Measurements from ENCODE around the gene PLA2G6. TPM values are rescaled to one million over a fixed set of nuclear protein-coding genes. Genes with fewer than 3 reads are reported as not detected.

The PLA2G6 gene
- total and polyA plus RNA-seq, 2 experiments from 2014 or later = 28.2 to 30.2 TPM

DNA sequence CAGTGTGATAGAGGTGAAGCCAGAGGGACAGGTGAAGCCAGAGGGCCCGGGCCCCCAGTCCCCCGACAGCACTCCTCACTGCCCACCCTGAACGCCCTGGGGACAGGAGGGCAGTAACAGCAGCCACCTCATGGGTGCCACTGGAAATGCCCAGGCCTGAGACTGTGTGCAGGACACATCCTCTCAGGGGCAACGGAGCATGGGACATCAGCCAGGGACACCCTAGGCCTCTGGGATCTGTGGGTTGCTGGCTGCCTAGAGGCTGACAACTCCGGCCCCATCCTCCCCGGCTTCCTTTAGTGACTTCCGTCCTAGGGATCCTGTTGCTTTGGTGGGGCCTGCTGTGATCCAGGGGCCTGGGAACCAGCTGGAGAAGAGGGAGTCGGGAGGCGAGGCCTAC, 53.8 kb downstream of the PLA2G6 start:
- no peak for TF ChIP-seq EZH2phosphoT487 (IDR thresholded peaks at IDR 0.05; ENCODE audit: low read depth, severe bottlenecking, unreplicated experiment)
- TF ChIP-seq, protein P1, sequence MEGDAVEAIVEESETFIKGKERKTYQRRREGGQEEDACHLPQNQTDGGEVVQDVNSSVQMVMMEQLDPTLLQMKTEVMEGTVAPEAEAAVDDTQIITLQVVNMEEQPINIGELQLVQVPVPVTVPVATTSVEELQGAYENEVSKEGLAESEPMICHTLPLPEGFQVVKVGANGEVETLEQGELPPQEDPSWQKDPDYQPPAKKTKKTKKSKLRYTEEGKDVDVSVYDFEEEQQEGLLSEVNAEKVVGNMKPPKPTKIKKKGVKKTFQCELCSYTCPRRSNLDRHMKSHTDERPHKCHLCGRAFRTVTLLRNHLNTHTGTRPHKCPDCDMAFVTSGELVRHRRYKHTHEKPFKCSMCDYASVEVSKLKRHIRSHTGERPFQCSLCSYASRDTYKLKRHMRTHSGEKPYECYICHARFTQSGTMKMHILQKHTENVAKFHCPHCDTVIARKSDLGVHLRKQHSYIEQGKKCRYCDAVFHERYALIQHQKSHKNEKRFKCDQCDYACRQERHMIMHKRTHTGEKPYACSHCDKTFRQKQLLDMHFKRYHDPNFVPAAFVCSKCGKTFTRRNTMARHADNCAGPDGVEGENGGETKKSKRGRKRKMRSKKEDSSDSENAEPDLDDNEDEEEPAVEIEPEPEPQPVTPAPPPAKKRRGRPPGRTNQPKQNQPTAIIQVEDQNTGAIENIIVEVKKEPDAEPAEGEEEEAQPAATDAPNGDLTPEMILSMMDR (IDR thresholded peaks at IDR 0.05; ENCODE audit: poor library complexity) = no peak
- no peak for TF ChIP-seq EZH2 (IDR thresholded peaks at IDR 0.05; ENCODE audit: borderline replicate concordance)
- H3K27ac ChIP-seq = no peak overlapping the region
- no peak for DNase-seq (ENCODE audit: low spot score)

DNA sequence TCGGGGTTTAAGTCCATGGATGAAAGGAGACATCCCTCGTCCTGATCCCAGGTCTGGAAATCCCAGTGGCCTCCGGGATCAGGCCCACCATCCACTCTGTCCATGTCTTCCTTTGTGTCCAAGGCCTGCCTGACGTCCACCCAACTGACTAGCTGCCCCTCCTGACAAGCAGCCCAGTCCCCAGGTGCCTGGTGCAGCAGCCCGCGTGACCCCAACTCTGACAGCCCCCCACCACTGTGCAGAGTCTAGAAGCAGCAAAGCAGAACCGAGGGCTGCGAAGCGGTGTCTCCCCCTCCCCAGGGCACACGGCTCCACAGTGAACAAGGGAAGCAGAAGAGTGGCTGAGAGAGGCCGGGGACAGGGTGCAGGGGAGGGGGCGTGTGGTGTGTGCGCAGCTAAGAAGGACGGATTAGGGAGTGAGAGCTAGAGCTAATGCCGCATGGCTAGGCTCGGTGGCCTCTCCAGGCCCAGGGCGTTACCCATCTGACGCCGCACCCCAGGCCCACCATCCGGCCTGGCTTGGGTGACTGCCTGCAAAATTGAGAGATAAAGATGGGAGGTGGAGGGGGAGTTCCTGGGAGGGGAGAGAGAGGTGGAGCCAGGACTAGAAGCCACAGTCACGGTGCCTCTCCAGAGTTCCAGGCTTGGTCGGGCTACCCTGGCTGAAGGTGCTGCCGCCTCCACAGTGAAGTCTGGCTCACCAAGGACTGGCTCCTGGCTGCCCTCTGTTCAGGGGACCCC, 54.5 kb downstream of the PLA2G6 start:
- H3K27me3 ChIP-seq = no peaks in the 10 kb centered on the region
- no peaks in the 10 kb centered on the region for H3K9me2 ChIP-seq (replicated peaks; ENCODE audit: insufficient read depth)
- no peaks in the 10 kb centered on the region for H3K36me3 ChIP-seq (replicated peaks; ENCODE audit: insufficient read depth, low read depth)
- H3K4me1 ChIP-seq (ENCODE audit: insufficient read depth) = no peaks in the 10 kb centered on the region
- H2AFZ ChIP-seq = no peak overlapping the region
- H3K79me2 ChIP-seq = no peaks in the 10 kb centered on the region
- no peaks in the 10 kb centered on the region for H3K9me3 ChIP-seq (ENCODE audit: low read depth)
- H4K20me1 ChIP-seq (ENCODE audit: insufficient read depth, poor library complexity, severe bottlenecking) = no peaks in the 10 kb centered on the region
- no peak for TF ChIP-seq EZH2 (IDR thresholded peaks at IDR 0.05; ENCODE audit: borderline replicate concordance)
- TF ChIP-seq EZH2phosphoT487 (IDR thresholded peaks at IDR 0.05; ENCODE audit: low read depth, severe bottlenecking, unreplicated experiment) = no peak
- TF ChIP-seq, protein P1 (IDR thresholded peaks at IDR 0.05; ENCODE audit: poor library complexity) = no peak
- no peak overlapping the region for H3K4me3 ChIP-seq
- 84% methylated on average over 23 of the region's 23 CpGs for WGBS (ENCODE audit: low lambda C conversion rate, missing lambda C conversion rate)
- no peak for DNase-seq (ENCODE audit: low spot score)
- H3K27ac ChIP-seq = no peak overlapping the region
- no peak overlapping the region for H3K4me2 ChIP-seq

More for the DNA sequence above, 53.8 kb downstream of the PLA2G6 start:
- H3K36me3 ChIP-seq (replicated peaks; ENCODE audit: insufficient read depth, low read depth) = no peaks in the 10 kb centered on the region
- no peak overlapping the region for H3K4me3 ChIP-seq
- H3K4me2 ChIP-seq = no peak overlapping the region
- H4K20me1 ChIP-seq (ENCODE audit: insufficient read depth, poor library complexity, severe bottlenecking) = no peaks in the 10 kb centered on the region
- no peaks in the 10 kb centered on the region for H3K27me3 ChIP-seq
- H3K79me2 ChIP-seq = no peaks in the 10 kb centered on the region
- WGBS (ENCODE audit: low lambda C conversion rate, missing lambda C conversion rate) = 96% methylated on average over 8 of the region's 9 CpGs
- no peaks in the 10 kb centered on the region for H3K9me2 ChIP-seq (replicated peaks; ENCODE audit: insufficient read depth)
- H2AFZ ChIP-seq = no peak overlapping the region
- no peaks in the 10 kb centered on the region for H3K9me3 ChIP-seq (ENCODE audit: low read depth)
- no peaks in the 10 kb centered on the region for H3K4me1 ChIP-seq (ENCODE audit: insufficient read depth)

DNA sequence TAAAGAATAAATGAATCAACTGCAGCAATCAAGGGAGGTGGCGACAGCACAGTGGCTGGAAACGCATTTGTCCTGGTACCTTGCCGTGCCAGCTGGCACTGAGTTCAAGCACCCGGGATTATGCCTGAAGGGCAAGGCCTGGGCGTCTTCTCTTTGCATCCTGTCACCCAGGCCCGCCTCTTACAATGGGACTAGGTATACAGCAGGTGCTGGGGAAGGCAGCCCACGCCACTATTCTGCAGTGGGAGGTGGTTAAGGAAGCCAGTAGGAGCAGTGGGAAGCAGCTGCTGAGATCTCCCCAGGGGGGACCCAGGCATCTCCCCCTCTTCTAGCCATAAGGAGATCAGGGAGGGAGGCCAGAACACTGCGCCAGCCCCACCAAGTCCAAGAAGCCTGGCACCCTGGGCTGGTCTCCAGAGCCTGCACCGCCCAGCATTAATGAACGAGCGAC, 55.9 kb downstream of the PLA2G6 start:
- Histone ChIP-seq H3K4me1 (ENCODE audit: insufficient read depth) (no peaks in the 10 kb centered on the region), H4K20me1 (ENCODE audit: insufficient read depth, poor library complexity, severe bottlenecking) (no peaks in the 10 kb centered on the region), H3K27me3 (no peaks in the 10 kb centered on the region), H3K4me3 (no peak overlapping the region), H3K4me2 (no peak overlapping the region), H3K27ac (no peak overlapping the region), H3K9me3 (ENCODE audit: low read depth) (no peaks in the 10 kb centered on the region), H3K36me3 (replicated peaks; ENCODE audit: insufficient read depth, low read depth) (no peaks in the 10 kb centered on the region), H3K9me2 (replicated peaks; ENCODE audit: insufficient read depth) (no peaks in the 10 kb centered on the region), H2AFZ (no peak overlapping the region), H3K79me2 (no peaks in the 10 kb centered on the region)
- WGBS (ENCODE audit: low lambda C conversion rate, missing lambda C conversion rate) = 88% methylated on average over 11 of the region's 11 CpGs
- DNase-seq (ENCODE audit: low spot score) = no peak
- TF ChIP-seq EZH2phosphoT487 (IDR thresholded peaks at IDR 0.05; ENCODE audit: low read depth, severe bottlenecking, unreplicated experiment) (no peak), EZH2 (IDR thresholded peaks at IDR 0.05; ENCODE audit: borderline replicate concordance) (no peak)
- TF ChIP-seq, protein P1 (IDR thresholded peaks at IDR 0.05; ENCODE audit: poor library complexity) = no peak

Data from hepatocyte (in vitro differentiated cells).